ENCODE data around the gene KIAA1217.
"Not testable (repeated sequence)": the region's sequence is repeated elsewhere in the genome, so short reads cannot be mapped to it uniquely, and the experiment has no call there.

KIAA1217 gene

GRCh38 chr10:24416248-24416647 is 207.3 kb downstream of the KIAA1217 start:
- no peak for DNase-seq

DNA sequence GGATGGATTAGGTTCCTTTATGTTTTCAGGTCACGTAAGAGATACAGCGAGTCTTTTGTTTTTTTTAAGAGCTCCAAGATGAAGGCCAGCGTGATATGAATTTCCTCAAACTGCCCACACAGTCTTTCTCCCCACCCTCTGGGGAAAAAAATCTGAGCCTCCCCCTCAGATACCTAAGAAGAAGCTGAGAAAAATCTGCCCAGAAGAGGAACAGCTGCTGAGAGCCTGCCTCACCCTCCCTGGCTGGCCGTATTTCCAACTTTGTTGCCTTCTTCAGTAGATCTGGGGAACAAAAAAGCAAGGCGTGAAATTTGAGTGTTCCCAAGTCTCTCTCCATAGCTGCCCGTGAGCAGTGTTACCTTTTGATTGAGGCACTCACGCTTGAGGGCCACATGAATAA is 208.1 kb downstream of the KIAA1217 start:
- no peak for DNase-seq

DNA sequence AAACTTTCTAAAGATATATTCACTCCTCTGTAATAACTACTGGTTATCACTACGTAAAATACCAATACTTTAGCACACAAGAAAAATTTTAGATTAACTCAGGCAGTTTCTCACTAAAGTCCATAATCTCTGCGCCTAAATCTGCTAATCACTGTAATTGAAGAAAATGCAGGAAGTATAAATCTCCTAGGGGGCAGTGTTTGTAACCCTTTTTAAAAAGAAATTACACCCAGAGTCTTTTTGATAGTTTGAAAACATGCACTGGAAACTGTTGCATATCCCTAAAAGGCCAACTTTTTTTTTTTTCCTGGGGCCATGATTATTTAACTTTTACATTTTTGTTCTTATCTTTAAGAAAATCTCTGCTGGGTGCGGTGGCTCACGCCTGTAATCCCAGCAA is 209.6 kb downstream of the KIAA1217 start:
- DNase-seq, result no peak

- no peak for DNase-seq
Measured at GRCh38 chr10:24419066-24419465, 210.1 kb downstream of the KIAA1217 start.

DNA sequence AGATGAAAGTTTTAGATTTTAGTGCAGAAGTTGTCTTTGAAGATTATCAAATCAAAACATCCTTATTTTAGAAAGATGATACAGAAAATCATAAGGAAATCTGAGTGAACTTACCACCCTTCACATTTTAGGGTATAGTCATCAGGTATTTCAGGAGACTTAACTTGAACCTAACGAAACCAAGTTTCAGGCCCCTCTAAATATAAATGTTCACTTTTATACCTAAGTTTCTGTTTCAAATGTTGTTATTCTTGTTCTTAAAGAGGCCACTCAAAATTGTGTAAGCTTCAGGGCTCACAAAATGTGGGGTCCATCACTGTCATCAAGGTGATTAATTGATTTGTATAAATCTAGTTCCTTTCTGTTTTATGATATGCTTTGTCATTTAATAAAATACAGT is 216.2 kb downstream of the KIAA1217 start:
- no peak for DNase-seq

- DNase-seq, result no peak
Measured at GRCh38 chr10:24427678-24428409, 218.9 kb downstream of the KIAA1217 start.

DNA sequence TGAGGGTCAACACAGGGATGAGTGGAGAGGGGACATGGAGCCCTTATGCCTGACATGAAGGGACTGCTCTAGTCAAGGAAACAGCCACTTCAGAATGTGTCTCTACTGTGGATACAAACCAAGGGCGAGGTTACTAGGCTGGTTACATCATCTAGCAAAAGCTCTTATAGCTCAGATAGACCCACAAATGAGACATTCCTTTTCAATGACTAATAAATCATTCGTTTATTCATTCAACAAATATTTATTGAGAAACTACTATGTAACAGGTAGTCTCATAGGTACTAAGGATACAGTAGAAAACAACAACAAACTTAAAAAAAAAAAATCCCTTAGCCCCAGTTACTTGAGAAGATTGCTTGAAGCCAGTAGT is 219.5 kb downstream of the KIAA1217 start:
- no peak for DNase-seq

DNA sequence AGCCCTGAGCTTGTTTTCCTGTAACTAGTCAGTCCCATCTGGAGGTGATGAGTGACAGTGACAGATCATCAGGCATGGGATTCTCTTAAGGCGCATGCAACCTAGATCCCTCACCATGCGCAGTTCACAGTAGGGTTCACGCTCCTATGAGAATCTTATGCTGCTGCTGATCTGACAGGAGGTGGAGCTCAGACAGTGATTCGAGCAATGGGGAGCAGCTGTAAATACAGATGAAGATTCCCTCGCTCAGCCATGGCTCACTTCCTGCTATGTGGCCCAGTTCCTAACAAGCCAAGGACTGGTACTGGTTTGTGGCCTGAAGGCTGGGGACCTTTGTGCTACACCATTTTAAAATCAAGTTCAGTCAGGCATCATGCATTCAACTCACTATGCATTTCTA is 221.7 kb downstream of the KIAA1217 start:
- no peak for DNase-seq

DNA sequence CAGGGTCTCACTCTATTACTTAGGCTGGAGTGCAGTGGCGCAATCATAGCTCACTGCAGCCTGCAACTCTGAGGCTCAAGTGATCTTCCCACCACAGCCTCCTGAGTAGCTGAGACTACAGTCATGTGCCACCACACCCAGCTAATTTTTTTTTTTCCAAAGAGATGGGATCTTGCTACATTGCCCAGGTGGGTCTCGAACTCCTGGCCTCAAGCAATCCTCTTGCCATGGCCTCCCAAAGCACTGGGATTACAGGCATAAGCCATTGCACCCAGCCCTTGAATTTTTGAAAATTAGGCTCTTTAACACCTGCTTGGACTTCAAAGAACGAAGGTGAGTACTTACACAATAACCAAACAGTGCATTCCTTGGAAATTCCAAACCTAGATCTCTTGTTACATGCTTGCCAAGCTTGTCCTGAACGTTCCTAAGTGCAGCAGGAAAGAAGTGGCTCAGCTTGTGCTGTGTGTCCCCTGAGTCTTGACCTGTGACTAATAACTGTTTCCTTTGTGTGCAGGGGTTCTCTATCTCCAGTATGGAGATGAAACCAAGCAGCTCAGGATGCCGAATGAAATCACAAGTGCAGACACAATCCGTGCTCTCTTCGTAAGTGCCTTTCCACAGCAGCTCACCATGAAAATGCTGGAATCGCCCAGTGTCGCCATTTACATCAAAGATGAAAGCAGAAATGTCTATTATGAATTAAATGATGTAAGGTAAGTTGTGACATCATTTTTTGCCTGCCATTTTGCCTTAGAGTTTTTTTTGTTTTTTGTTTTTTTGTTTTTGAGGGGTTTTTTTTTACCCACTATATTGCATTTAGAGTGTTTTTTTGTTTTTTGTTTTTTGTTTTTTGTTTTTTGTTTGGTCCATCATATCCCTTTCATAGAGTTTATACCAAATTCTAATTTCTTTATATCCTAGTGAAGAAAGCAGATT is 223.8 kb downstream of the KIAA1217 start:
- no peak for DNase-seq

DNA sequence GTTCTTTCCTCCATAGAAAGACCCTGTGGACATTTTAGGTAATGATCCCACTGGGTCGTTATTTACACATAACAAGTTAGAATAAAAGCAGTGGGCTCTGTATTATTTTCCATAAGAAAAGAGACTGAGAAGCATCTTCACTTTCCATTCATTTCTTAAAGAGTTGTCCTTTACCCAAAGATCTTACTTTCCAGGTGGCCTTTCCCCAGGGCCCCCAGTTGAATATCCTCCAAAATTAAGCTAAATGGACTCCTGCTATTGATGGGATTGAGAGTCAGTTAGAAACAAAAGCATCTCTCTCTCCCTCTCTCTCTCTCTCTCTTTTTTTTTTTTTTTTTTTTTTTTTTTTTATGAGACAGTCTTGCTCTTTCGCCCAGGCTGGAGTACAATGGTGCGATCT is 224.8 kb downstream of the KIAA1217 start:
- no peak for DNase-seq

- DNase-seq, result no peak
Measured at GRCh38 chr10:24434961-24435360, 226.0 kb downstream of the KIAA1217 start.

DNA sequence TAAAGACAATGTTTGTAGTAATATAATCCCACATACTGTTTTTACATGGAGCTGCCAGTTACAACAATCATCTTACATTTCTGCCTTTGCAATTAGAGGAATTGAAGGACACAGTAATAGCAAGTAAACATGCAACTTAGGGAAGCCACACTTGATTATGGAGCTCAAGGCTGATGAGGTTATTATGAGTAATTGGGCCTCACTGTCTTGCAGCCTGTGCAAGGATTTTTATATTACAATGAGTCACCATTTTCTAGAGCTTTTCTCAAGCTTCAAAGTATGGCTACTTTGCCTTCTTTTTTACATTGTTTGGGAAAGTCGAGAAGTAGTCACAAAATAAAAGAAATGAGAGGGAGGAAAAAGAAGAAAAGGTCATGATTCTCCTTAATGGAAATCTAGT is 226.4 kb downstream of the KIAA1217 start:
- no peak for DNase-seq

GRCh38 chr10:24437302-24437701 is 228.4 kb downstream of the KIAA1217 start:
- no peak for DNase-seq

DNA sequence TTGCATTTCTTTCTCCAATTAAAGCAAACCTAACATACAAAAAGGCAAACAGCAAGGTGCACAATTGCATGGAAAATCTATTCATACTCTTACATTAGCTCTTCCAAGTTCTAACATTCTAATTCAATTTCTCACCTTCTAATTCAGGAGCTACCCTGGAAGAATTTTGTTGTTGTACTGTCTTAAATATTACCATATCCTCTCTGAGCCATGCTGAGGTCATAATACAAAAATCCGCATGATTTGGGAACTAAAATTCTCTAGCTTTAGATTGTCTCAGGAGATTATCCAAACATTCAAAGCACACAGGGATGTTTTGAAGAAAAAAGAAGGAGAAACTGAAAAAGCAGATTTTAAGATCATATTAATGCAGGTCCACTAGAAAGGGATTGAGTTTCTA is 229.9 kb downstream of the KIAA1217 start:
- DNase-seq, result no peak

DNA sequence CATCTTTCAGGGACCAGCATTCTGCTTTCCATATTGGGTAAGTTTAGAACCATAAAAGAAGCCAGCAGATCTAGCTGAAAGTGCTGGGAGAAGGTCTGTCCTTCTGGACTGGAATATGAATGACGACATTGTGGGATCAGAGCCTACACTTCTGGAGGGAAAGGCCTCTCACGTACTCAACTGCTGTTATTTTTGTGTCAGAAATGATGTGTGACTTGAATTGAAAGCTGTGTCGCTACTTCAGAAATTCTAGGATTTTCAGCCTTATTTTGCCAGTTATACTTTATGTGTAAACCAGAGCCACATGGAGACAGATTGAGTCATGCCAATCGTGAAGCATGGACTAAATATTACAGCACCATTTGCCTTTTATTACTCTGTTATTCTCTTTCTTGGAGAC is 231.0 kb downstream of the KIAA1217 start:
- DNase-seq, result no peak

- no peak for DNase-seq
Measured at GRCh38 chr10:24440817-24441797, 232.2 kb downstream of the KIAA1217 start.

DNA sequence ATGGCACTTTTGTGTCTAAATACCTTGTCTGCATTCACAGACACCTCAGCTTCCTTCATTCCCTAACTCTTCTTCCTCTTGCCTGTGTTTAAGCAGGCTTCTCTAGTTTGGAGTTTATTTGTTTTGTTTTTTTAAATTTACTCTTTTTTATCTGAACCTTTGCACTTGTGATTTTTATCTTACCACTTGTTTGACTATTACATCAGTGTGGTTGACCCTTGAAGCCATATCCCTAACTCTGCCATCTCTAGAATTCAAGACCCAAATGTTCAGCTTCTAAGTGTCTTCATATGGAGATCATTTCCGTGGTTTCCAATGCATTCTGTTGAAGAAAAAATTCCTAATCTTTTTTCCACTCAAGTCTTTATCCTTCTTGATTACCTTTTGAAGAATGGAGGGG is 233.3 kb downstream of the KIAA1217 start:
- DNase-seq, result no peak

DNA sequence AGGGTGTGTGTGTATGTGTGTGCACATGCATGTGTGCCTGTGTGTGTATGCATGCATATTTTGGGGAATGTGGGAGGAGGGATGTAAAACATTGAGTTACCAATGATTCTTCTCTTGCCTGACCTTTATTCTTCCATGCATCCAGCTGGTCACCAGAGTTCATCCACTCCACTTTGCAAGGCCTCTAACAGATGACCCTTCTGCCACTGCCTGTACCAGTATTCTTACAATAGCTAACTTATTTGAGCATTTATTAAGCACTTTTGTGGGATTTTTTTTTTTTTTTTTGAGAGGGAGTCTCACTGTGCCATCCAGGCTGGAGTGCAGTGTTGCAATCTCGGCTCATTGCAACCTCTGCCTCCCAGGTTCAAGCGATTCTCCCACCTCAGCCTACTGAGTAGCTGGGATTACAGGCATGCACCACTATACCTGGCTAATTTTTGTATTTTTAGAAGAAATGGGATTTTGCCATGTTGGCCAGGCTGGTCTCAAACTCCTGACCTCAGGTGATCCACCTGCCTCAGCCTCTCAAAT is 233.8 kb downstream of the KIAA1217 start:
- not testable (repeated sequence) for DNase-seq

GRCh38 chr10:24444337-24444736 is 235.4 kb downstream of the KIAA1217 start:
- DNase-seq, result no peak

- not testable (repeated sequence) for DNase-seq
Measured at GRCh38 chr10:24445958-24446357, 237.0 kb downstream of the KIAA1217 start.

DNA sequence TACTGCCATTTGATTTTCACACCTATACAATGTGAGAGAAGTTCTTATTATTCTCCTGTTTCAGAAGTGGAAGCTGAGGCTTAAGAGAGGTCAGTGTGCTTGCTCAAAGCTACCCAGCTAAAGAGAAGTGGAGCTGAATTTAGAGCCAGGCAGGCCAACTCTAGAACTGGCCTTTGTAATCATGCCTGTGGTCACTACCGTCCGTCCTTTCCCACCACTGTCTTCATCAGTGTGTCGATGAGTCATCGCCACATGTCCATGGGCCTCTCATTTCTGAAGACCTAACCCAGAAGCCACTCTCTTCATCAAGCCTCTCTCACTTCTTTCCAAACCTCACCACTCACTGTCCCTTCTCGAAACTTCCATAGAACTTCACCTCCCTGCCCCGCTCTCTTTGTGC is 237.8 kb downstream of the KIAA1217 start:
- no peak for DNase-seq

- no peak for DNase-seq
Measured at GRCh38 chr10:24448351-24448999, 239.5 kb downstream of the KIAA1217 start.

Measured in KG1 (cell line).